ENCODE data around the gene TRPM2.

The TRPM2 gene

DNA sequence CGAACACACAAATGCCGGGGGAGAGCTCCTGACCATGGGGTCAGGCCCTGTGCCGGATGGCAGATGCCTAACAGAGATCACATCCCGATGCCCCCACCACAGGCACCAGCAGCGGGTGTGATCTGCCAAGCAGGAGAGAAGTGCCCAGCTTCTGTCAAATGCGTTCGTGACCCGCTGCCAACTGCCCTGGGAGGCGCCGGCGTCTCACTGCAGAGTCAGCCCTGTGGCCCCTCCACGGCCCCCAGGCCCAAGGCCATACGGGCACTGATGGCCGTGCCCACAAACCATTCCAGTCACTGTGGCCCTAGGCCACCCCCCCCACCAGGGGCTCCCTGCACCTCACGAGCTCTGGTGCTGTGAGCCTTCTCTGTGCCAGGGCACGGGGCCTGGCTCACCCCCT is 22.2 kb upstream of the TRPM2 start:
- no peak overlapping the region for H3K4me3 ChIP-seq (replicated peaks; ENCODE audit: low read depth, low read length)
- DNase-seq (ENCODE audit: low read depth), result no peak
- TF ChIP-seq, protein P1, sequence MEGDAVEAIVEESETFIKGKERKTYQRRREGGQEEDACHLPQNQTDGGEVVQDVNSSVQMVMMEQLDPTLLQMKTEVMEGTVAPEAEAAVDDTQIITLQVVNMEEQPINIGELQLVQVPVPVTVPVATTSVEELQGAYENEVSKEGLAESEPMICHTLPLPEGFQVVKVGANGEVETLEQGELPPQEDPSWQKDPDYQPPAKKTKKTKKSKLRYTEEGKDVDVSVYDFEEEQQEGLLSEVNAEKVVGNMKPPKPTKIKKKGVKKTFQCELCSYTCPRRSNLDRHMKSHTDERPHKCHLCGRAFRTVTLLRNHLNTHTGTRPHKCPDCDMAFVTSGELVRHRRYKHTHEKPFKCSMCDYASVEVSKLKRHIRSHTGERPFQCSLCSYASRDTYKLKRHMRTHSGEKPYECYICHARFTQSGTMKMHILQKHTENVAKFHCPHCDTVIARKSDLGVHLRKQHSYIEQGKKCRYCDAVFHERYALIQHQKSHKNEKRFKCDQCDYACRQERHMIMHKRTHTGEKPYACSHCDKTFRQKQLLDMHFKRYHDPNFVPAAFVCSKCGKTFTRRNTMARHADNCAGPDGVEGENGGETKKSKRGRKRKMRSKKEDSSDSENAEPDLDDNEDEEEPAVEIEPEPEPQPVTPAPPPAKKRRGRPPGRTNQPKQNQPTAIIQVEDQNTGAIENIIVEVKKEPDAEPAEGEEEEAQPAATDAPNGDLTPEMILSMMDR (IDR thresholded peaks at IDR 0.05; ENCODE audit: low read length, missing control alignments), result no peak

DNA sequence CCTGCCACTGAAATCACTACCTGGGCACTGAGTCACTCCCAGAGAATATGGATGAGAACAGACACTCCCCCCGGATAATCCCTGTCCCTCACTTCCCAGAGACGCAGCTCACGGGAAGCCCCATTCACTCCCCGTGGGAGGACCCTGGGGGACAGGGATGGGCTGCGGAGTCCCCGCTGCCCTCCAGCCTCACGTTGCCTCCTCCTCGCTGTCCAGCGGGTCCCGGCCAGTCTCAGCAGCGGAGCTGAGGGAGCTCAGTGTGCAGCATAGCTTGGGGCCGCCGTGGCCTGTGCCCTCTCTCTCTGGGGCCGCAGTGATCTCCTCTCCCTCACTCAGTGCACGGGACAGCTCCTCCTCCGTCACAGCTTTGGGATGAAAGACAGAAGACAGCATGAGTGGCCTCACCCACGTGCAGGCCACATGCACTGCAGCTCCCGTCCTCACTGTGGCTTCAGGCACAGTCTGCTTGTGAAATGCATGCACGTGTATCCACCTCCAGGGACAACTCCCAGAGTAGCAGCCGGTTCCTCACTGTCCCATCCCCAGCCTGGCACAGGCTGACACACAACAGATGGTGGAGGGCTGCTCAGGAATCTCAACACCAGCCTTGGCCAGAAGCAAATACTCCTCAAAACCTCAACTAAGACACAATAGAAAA is 21.6 kb upstream of the TRPM2 start:
- TF ChIP-seq, protein P1 (IDR thresholded peaks at IDR 0.05; ENCODE audit: low read length, missing control alignments), result no peak
- DNase-seq (ENCODE audit: low read depth), result peak; percentile 11
- no peak overlapping the region for H3K4me3 ChIP-seq (replicated peaks; ENCODE audit: low read depth, low read length)

DNA sequence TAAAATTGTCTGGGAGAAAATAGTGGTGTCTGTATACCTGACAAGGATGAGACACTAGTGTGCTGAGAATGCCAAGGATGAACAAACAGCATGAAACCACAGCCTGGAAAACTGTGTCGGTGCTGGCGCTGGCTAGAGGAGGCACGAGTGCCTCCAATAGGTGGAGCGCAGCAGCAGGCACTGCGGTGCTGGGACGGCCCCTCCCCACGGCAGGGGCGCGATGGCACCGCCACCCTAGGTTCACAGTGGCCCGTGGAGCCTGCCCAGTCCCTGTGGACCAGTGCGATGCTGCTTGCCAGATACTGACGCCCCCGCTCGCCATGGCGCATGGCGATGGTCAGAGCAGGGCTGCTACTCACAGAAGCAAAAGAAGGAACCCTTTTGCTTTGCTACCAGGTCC is 21.0 kb upstream of the TRPM2 start:
- no peak overlapping the region for H3K4me3 ChIP-seq (replicated peaks; ENCODE audit: low read depth, low read length)
- DNase-seq (ENCODE audit: low read depth), result no peak
- TF ChIP-seq, protein P1 (IDR thresholded peaks at IDR 0.05; ENCODE audit: low read length, missing control alignments), result no peak

DNA sequence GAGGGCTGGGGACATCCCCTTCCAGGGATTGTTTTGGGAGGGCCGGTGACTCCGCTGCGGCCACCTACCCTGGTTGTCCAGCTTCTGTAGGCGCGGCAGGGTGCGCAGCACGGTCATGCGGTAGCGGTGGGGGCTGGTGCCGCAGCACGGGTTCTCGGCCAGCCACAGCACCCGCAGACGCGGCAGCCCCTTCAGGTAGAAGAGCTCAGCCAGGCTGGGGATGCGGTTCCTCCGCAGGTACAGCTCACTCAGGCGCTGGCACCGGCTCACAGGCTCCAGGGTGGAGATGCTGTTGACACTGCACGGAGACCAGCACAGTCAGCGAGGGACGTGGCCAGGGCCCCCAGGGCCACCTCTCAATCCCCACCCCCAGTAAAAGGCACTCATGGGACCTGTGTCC is 20.5 kb upstream of the TRPM2 start:
- no peak overlapping the region for H3K4me3 ChIP-seq (replicated peaks; ENCODE audit: low read depth, low read length)
- DNase-seq (ENCODE audit: low read depth), result no peak
- TF ChIP-seq, protein P1 (IDR thresholded peaks at IDR 0.05; ENCODE audit: low read length, missing control alignments), result no peak

DNA sequence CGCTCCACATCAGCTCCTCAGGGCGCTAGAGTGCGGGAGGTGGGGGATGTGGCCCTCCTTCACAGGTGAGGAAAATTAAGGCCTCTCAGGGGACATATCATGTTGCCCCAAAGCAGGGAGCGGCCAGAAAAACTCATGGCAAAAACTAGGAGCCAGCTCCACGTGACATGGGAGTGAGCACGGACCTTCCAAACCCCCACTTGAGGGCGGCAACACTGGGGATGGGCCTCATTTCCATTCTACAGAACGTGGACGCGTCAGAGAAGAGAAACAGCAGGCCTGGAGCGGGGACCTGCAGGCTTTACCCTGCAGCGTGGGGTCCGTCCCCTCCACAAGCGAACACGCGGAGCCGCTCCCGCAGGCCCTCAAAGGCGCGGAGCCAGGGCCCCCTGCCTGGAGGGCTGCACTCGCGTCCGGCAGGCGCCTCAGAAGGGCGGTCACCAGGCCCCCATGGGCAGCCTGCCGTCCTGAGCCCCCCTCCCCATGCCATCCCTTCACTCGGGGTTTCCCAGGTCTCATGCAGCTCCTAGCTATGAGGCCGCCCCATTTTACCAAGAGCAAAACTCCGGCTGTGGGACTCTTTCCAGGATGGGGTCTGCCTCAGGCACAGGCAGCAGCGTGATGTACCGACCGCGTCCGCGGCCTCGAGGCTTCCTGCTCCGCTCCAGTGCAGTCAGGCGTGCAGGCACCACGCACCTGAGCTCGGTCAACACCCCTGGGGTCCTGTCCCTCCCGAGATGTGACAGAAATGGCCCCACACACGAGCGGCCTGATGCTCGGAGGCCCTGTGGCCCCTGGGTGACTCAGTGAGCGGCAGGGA is 19.7 kb upstream of the TRPM2 start:
- DNase-seq (ENCODE audit: low read depth), result no peak
- no peak overlapping the region for H3K4me3 ChIP-seq (replicated peaks; ENCODE audit: low read depth, low read length)
- TF ChIP-seq, protein P1 (IDR thresholded peaks at IDR 0.05; ENCODE audit: low read length, missing control alignments), result no peak

DNA sequence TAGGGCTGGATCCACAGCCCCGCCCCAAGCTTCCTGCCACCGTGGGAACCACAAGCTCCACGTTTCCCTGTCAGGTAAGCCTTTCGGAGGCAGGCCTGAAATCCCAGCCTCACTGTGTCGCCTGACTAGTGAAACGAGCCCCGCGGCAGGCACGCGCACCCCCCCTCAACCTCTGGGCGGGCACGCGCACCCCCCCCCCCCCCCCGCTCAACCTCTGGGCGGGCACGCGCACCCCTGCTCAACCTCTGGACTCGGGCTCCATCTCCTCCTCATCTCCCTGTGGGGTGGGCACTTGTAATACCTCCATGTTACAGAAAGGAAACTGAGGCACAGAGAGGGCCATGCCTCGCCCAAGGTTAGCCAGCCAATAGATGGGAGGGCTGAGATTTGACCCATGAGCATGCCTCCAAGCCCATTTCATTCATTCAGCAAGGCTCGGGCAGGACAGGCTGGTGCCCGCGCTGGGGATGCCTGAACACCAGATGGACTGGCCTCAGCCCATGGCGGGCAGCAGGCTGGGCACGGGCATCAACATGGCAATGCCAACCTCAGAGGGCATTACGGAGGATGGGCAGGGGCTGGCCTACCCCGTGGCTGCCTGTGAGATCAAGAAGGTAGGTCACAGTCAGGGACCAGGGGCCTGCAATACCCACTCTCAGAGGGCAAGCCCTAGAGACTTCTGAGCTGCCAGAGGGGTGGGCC is 18.9 kb upstream of the TRPM2 start:
- DNase-seq (ENCODE audit: low read depth), result no peak
- TF ChIP-seq, protein P1 (IDR thresholded peaks at IDR 0.05; ENCODE audit: low read length, missing control alignments), result no peak
- no peak overlapping the region for H3K4me3 ChIP-seq (replicated peaks; ENCODE audit: low read depth, low read length)
